ENCODE measurements around the gene AGBL2.
"Not testable (repeated sequence)": the region's sequence is repeated elsewhere in the genome, so short reads cannot be mapped to it uniquely, and the experiment has no call there.

- not testable (repeated sequence) for TF ChIP-seq CTCF (IDR thresholded peaks at IDR 0.05 in 8 of 11, conservative IDR thresholded peaks at IDR 0.05 in 3 of 11); POLR2A (IDR thresholded peaks at IDR 0.05); POLR2AphosphoS5 (IDR thresholded peaks at IDR 0.05)
Observed at GRCh38 chr11:47737817-47738216, 22.6 kb upstream of the AGBL2 start.

All from spleen (tissue), 7 donors.